ENCODE results near the gene GABRE. TPM values are rescaled to one million over a fixed set of nuclear protein-coding genes. Genes with fewer than 3 reads are reported as not detected.

GABRE gene
- total RNA-seq, 1 experiment from 2014 or later, result not detected

GRCh38 chrX:151904989-151905388, 69.5 kb downstream of the GABRE start:
- Histone ChIP-seq H3K9me3 (ENCODE audit: low read depth, low read length, poor library complexity, severe bottlenecking) (no peaks in the 10 kb centered on the region), H3K4me3 (ENCODE audit: low read depth, low read length, poor library complexity, severe bottlenecking) (no peak overlapping the region), H3K27ac (ENCODE audit: low read depth, low read length, poor library complexity, severe bottlenecking) (no peak overlapping the region), H3K36me3 (ENCODE audit: insufficient read depth, low read length, poor library complexity, severe bottlenecking) (no peaks in the 10 kb centered on the region), H3K27me3 (replicated peaks; ENCODE audit: insufficient read depth, low read depth, low read length, poor library complexity) (no peaks in the 10 kb centered on the region), H3K4me1 (ENCODE audit: insufficient read depth, low read length, poor library complexity, severe bottlenecking) (no peaks in the 10 kb centered on the region)
- ChIA-PET CTCF (no interaction called here), POLR2A (ENCODE audit: low non-redundant PET) (no interaction called here)
- TF ChIP-seq EZH2 (IDR thresholded peaks at IDR 0.05; ENCODE audit: borderline replicate concordance, low read depth, low read length, poor library complexity, severe bottlenecking), result no peak
- TF ChIP-seq CTCF (conservative IDR thresholded peaks at IDR 0.05; ENCODE audit: low read depth, low read length), result no peak
- no TSS peak for BruUV-seq (replicated peaks)
- no peak for DNase-seq (ENCODE audit: low spot score)
- intact Hi-C loops (cut with micrococcal nuclease; ENCODE audit: unreplicated experiment), result no loop called here

Small RNAs within 50 kb of the gene (microRNA-seq; reads per million reads assigned to microRNA genes)
- gene MIR224, result 38.0 reads per million, percentile 52 among the genes with 10 or more reads in this experiment
- 19.1 reads per million, percentile 42 among the genes with 10 or more reads in this experiment for gene MIR452

Other genes starting within 250 kb of the GABRE start
- not detected in 2 replicates for gene CNGA2, start 239.9 kb downstream of the GABRE start, total RNA-seq (2021)
- not detected in 2 replicates for gene MAGEA4, start 61.8 kb downstream of the GABRE start, total RNA-seq (2021)
- gene MAGEA10, start 163.9 kb upstream of the GABRE start, total RNA-seq (2021), result not detected in 2 replicates

Data from A673 (cell line).